ENCODE measurements around the gene MRNIP.

Gene MRNIP

GRCh38 chr5:179886190-179886911 lies 27.7 kb upstream of the MRNIP start:
- WGBS (ENCODE audit: extremely low coverage, insufficient coverage, insufficient read length): no CpG with 5 or more reads among the region's 14 CpGs
- H2BK120ac ChIP-seq (ENCODE audit: insufficient read depth, low read length, poor library complexity): no peak overlapping the region
- H3K27me3 ChIP-seq (ENCODE audit: insufficient read depth, low read length): no peaks in the 10 kb centered on the region
- no peak overlapping the region for H3K14ac ChIP-seq (ENCODE audit: low read length)
- H3K4me3 ChIP-seq (ENCODE audit: low read depth, low read length): peak overlapping the region; percentile 39
- H2AFZ ChIP-seq (ENCODE audit: insufficient read depth, low read length, poor library complexity): no peak overlapping the region
- peaks cover 9% of the 10 kb centered on the region for H3K9me3 ChIP-seq (ENCODE audit: insufficient read depth, low read depth, low read length)
- no peaks in the 10 kb centered on the region for H3K4me1 ChIP-seq (ENCODE audit: control insufficient read depth in 1 of 2, insufficient read depth in 2 of 2, low read length in 2 of 2)
- no peak overlapping the region for H3K4ac ChIP-seq (ENCODE audit: low read depth, low read length)
- no peak overlapping the region for H4K12ac ChIP-seq (ENCODE audit: low read depth, low read length)
- no peak overlapping the region for H2BK5ac ChIP-seq (ENCODE audit: low read depth, low read length, poor library complexity)
- H2BK12ac ChIP-seq (ENCODE audit: low read length): no peak overlapping the region
- no peaks in the 10 kb centered on the region for H3K79me1 ChIP-seq (ENCODE audit: low read length)
- no peak overlapping the region for H2AK5ac ChIP-seq (ENCODE audit: low read length)
- H3K36me3 ChIP-seq (ENCODE audit: control insufficient read depth in 1 of 2, insufficient read depth in 2 of 2, low read length in 2 of 2): peaks cover 62 to 74% of the 10 kb centered on the region in 2 experiments
- DNase-seq: no peak
- no peak overlapping the region for H3K4me2 ChIP-seq (ENCODE audit: low read length)
- H3K23ac ChIP-seq (ENCODE audit: low read length): no peak overlapping the region
- H3K9ac ChIP-seq (ENCODE audit: low read length): no peak overlapping the region
- H3K27ac ChIP-seq (ENCODE audit: low read depth, low read length): no peak overlapping the region
- H3K79me2 ChIP-seq (ENCODE audit: control insufficient read depth, insufficient read depth, low read length, poor library complexity): no peaks in the 10 kb centered on the region
- H3K18ac ChIP-seq (ENCODE audit: low read length): no peak overlapping the region
- no peak overlapping the region for H4K91ac ChIP-seq (ENCODE audit: low read depth, low read length)
- no peak overlapping the region for H4K8ac ChIP-seq (ENCODE audit: low read depth, low read length)

- H2AK5ac ChIP-seq (ENCODE audit: low read length): no peak overlapping the region
- H3K36me3 ChIP-seq (ENCODE audit: control insufficient read depth in 1 of 2, insufficient read depth in 2 of 2, low read length in 2 of 2): peaks cover 56 to 73% of the 10 kb centered on the region in 2 experiments
- H3K79me2 ChIP-seq (ENCODE audit: control insufficient read depth, insufficient read depth, low read length, poor library complexity): no peaks in the 10 kb centered on the region
- no peak overlapping the region for H4K8ac ChIP-seq (ENCODE audit: low read depth, low read length)
- DNase-seq: no peak
- WGBS (ENCODE audit: extremely low coverage, insufficient coverage, insufficient read length): no CpG with 5 or more reads among the region's 13 CpGs
- no peak overlapping the region for H2AFZ ChIP-seq (ENCODE audit: insufficient read depth, low read length, poor library complexity)
- H4K12ac ChIP-seq (ENCODE audit: low read depth, low read length): no peak overlapping the region
- H3K27ac ChIP-seq (ENCODE audit: low read depth, low read length): no peak overlapping the region
- no peak overlapping the region for H4K91ac ChIP-seq (ENCODE audit: low read depth, low read length)
- no peak overlapping the region for H3K14ac ChIP-seq (ENCODE audit: low read length)
- no peak overlapping the region for H2BK5ac ChIP-seq (ENCODE audit: low read depth, low read length, poor library complexity)
- H3K23ac ChIP-seq (ENCODE audit: low read length): no peak overlapping the region
- no peaks in the 10 kb centered on the region for H3K79me1 ChIP-seq (ENCODE audit: low read length)
- no peak overlapping the region for H3K18ac ChIP-seq (ENCODE audit: low read length)
- no peak overlapping the region for H3K4me2 ChIP-seq (ENCODE audit: low read length)
- H2BK120ac ChIP-seq (ENCODE audit: insufficient read depth, low read length, poor library complexity): no peak overlapping the region
- H2BK12ac ChIP-seq (ENCODE audit: low read length): no peak overlapping the region
- H3K4me1 ChIP-seq (ENCODE audit: control insufficient read depth in 1 of 2, insufficient read depth in 2 of 2, low read length in 2 of 2): no peaks in the 10 kb centered on the region
- H3K4me3 ChIP-seq (ENCODE audit: low read depth, low read length): no peak overlapping the region
- H3K9ac ChIP-seq (ENCODE audit: low read length): no peak overlapping the region
- no peak overlapping the region for H3K4ac ChIP-seq (ENCODE audit: low read depth, low read length)
- peaks cover 9% of the 10 kb centered on the region for H3K9me3 ChIP-seq (ENCODE audit: insufficient read depth, low read depth, low read length)
- H3K27me3 ChIP-seq (ENCODE audit: insufficient read depth, low read length): no peaks in the 10 kb centered on the region
These were observed 27.0 kb upstream of the MRNIP start for GRCh38 chr5:179885491-179886090.

- no peak overlapping the region for H3K18ac ChIP-seq (ENCODE audit: low read length)
- no peak for DNase-seq
- no peak overlapping the region for H4K8ac ChIP-seq (ENCODE audit: low read depth, low read length)
- H3K9ac ChIP-seq (ENCODE audit: low read length): no peak overlapping the region
- H3K9me3 ChIP-seq (ENCODE audit: insufficient read depth, low read depth, low read length): peaks cover 11% of the 10 kb centered on the region
- H3K36me3 ChIP-seq (ENCODE audit: control insufficient read depth in 1 of 2, insufficient read depth in 2 of 2, low read length in 2 of 2): peaks cover 58 to 73% of the 10 kb centered on the region in 2 experiments
- H3K27ac ChIP-seq (ENCODE audit: low read depth, low read length): no peak overlapping the region
- H2BK12ac ChIP-seq (ENCODE audit: low read length): no peak overlapping the region
- no peak overlapping the region for H3K14ac ChIP-seq (ENCODE audit: low read length)
- H3K27me3 ChIP-seq (ENCODE audit: insufficient read depth, low read length): no peaks in the 10 kb centered on the region
- H2BK120ac ChIP-seq (ENCODE audit: insufficient read depth, low read length, poor library complexity): no peak overlapping the region
- H3K4me3 ChIP-seq (ENCODE audit: low read depth, low read length): no peak overlapping the region
- H3K79me1 ChIP-seq (ENCODE audit: low read length): no peaks in the 10 kb centered on the region
- no peak overlapping the region for H3K23ac ChIP-seq (ENCODE audit: low read length)
- H4K91ac ChIP-seq (ENCODE audit: low read depth, low read length): no peak overlapping the region
- no peaks in the 10 kb centered on the region for H3K4me1 ChIP-seq (ENCODE audit: control insufficient read depth in 1 of 2, insufficient read depth in 2 of 2, low read length in 2 of 2)
- H2AK5ac ChIP-seq (ENCODE audit: low read length): no peak overlapping the region
- no peak overlapping the region for H4K12ac ChIP-seq (ENCODE audit: low read depth, low read length)
- H2BK5ac ChIP-seq (ENCODE audit: low read depth, low read length, poor library complexity): no peak overlapping the region
- WGBS (ENCODE audit: extremely low coverage, insufficient coverage, insufficient read length): no CpG with 5 or more reads among the region's 3 CpGs
- H3K4ac ChIP-seq (ENCODE audit: low read depth, low read length): no peak overlapping the region
- no peaks in the 10 kb centered on the region for H3K79me2 ChIP-seq (ENCODE audit: control insufficient read depth, insufficient read depth, low read length, poor library complexity)
- no peak overlapping the region for H2AFZ ChIP-seq (ENCODE audit: insufficient read depth, low read length, poor library complexity)
- no peak overlapping the region for H3K4me2 ChIP-seq (ENCODE audit: low read length)
These were observed 24.5 kb upstream of the MRNIP start for GRCh38 chr5:179883163-179883562.

GRCh38 chr5:179882338-179882737 lies 23.7 kb upstream of the MRNIP start:
- H4K12ac ChIP-seq (ENCODE audit: low read depth, low read length): no peak overlapping the region
- H2AFZ ChIP-seq (ENCODE audit: insufficient read depth, low read length, poor library complexity): no peak overlapping the region
- H3K9ac ChIP-seq (ENCODE audit: low read length): no peak overlapping the region
- H3K36me3 ChIP-seq (ENCODE audit: control insufficient read depth in 1 of 2, insufficient read depth in 2 of 2, low read length in 2 of 2): peaks cover 55 to 70% of the 10 kb centered on the region in 2 experiments
- H3K4me3 ChIP-seq (ENCODE audit: low read depth, low read length): no peak overlapping the region
- no peak overlapping the region for H4K8ac ChIP-seq (ENCODE audit: low read depth, low read length)
- no CpG with 5 or more reads among the region's 4 CpGs for WGBS (ENCODE audit: extremely low coverage, insufficient coverage, insufficient read length)
- no peak overlapping the region for H3K14ac ChIP-seq (ENCODE audit: low read length)
- H2BK120ac ChIP-seq (ENCODE audit: insufficient read depth, low read length, poor library complexity): no peak overlapping the region
- DNase-seq: no peak
- no peak overlapping the region for H4K91ac ChIP-seq (ENCODE audit: low read depth, low read length)
- H3K27me3 ChIP-seq (ENCODE audit: insufficient read depth, low read length): no peaks in the 10 kb centered on the region
- no peak overlapping the region for H3K4me2 ChIP-seq (ENCODE audit: low read length)
- no peaks in the 10 kb centered on the region for H3K4me1 ChIP-seq (ENCODE audit: control insufficient read depth in 1 of 2, insufficient read depth in 2 of 2, low read length in 2 of 2)
- H3K9me3 ChIP-seq (ENCODE audit: insufficient read depth, low read depth, low read length): peaks cover 11% of the 10 kb centered on the region
- no peak overlapping the region for H3K4ac ChIP-seq (ENCODE audit: low read depth, low read length)
- no peak overlapping the region for H3K23ac ChIP-seq (ENCODE audit: low read length)
- no peak overlapping the region for H2BK12ac ChIP-seq (ENCODE audit: low read length)
- no peak overlapping the region for H2AK5ac ChIP-seq (ENCODE audit: low read length)
- H3K18ac ChIP-seq (ENCODE audit: low read length): no peak overlapping the region
- no peaks in the 10 kb centered on the region for H3K79me2 ChIP-seq (ENCODE audit: control insufficient read depth, insufficient read depth, low read length, poor library complexity)
- no peak overlapping the region for H2BK5ac ChIP-seq (ENCODE audit: low read depth, low read length, poor library complexity)
- H3K27ac ChIP-seq (ENCODE audit: low read depth, low read length): no peak overlapping the region
- H3K79me1 ChIP-seq (ENCODE audit: low read length): no peaks in the 10 kb centered on the region

Measured in trophoblast cell (in vitro differentiated cells and primary cell).